NCI-H526 (cell line): ENCODE measurements around the gene DEXI.
"Not testable (repeated sequence)": the region's sequence is repeated elsewhere in the genome, so short reads cannot be mapped to it uniquely, and the experiment has no call there.

ENCODE experiments used
- DNase-seq, 2 experiments: peaks; one replicate each; lab custom pipeline; 2025; lab: John Stamatoyannopoulos, UW

The DEXI gene

DNA sequence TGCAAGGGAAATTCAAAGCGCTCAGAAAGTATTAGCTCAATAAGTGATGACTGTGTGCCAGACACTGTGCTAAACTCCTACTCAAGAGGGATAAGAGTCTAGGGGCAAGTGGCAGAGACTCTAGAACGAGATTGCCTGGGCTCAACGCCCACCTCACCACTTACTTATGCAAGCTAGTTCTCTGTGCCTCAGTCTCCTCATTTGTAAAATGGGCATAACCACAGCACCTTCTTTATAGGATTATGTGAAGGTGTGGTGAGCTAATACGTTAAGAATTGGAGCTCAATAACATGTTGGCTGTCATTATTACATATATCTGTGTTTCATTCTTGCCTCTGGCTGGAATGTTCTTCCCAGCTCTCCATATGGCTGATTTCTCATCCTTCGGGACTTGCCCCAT is 15.4 kb downstream of the DEXI start:
- no peak for DNase-seq

DNA sequence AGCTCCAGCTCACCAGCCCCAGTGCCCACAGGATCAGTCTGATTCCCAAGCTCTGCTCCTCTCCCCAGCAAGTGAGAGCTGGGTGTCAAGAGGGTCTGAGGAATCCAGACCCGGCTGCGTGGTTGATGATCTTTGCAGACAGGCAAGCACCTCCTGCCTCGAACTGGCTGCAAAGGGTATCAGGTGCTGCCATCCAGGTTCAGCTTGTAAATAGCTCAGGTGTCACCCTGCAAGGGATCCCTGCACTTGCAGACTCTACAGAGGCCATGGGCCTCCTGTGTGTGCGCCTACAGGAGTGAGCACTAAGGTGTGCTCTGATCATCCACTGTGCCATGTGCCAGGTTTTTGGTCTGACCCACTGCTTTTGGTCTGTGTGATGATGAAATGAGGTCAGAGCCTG is 16.2 kb downstream of the DEXI start:
- DNase-seq, result no peak

DNA sequence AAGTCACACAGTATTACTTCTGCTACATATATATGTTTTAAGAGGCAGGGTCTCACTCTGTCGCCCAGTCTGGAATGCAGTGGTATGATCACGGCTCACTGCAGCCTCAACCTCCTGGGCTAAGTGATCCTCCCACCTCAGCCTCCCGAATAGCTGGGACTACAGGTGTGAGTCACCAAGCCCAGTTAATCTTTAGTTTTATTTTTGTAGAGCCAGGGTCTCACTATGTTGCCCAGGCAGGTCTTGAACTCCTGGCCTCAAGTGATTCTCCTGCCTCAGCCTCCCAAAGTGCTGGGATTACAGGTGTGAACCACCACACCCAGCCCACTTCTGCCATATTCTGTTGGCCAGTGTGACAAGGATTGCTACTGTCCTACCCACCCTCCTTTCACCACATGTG is 17.0 kb downstream of the DEXI start:
- not testable (repeated sequence) for DNase-seq

DNA sequence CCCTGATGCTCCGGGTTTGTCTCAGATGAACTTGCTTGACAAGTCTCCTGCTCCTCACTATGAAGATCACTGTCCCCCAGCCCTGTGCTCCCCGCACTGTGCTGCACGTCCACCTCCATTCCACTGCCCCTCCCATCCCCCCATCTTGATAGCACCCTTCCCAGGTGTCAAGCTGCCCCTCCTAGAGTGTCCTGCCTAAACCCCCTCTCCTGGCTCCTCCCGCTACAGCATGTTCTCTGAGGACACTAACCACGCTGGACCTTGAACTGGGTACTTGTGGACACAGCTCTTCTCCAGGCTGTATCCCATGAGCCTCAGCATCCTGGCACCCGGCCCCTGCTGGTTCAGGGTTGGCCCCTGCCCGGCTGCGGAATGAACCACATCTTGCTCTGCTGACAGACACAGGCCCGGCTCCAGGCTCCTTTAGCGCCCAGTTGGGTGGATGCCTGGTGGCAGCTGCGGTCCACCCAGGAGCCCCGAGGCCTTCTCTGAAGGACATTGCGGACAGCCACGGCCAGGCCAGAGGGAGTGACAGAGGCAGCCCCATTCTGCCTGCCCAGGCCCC is 18.5 kb downstream of the DEXI start:
- no peak for DNase-seq

DNA sequence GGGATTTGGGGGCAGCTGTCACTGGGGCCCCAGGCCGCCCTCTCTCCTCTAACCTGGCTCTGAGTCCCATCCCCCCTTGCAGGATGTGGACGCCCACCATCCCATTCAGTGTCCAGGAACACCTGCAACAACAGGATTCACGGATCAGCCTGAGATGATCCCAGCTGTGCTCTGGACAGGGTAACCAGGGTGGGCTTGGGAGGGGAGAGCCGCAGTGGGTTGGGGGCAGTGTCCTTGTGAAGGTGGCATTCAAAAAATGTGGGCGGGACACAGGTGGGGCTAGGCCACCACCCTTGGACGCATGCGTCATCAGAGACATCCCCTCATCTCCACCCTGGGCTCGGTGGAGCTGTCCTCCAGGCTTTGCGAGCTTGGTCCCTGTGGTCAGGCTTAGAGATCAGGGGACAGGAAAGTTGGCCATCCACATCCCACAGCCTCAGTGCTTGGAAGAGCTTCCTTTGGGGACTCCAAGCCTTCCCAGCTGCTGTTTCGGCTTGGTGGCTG is 19.1 kb downstream of the DEXI start:
- no peak for DNase-seq

DNA sequence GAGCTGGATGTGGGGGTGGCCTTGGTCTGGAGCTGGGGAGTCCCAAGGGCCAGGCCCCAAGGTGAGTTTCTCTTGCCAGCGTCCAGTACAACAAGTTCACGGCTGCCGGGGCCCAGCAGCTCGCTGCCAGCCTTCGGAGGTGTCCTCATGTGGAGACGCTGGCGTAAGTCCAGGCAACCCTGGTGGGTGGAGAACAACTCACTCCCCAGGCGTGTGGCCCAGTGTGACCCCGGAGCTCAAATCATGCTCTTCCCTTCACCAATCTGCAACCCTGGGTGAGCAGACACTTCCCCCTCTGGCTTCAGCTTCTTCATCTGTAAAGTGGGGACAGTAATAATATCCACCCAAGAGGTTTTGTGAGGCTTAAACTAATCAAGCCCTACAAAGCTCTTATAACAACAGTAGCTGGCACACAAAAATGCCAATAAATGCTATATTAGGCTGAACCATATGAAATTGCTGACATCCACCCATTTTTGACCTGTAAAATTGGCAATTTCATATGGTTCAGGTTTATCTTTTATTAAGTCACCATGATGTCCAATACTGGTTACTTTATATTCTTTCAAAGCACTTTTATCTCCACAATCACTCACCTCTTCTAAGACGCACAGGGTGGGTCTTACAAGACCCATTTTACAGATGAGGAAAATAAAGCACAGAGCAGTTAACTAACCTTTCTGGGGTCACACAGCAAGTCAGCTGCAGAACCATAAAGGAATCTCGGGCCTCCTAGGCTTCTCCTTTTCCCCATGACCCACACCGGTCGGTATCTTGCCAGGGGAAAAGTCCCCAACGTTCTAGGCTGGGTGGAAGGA is 19.7 kb downstream of the DEXI start:
- no peak for DNase-seq

DNA sequence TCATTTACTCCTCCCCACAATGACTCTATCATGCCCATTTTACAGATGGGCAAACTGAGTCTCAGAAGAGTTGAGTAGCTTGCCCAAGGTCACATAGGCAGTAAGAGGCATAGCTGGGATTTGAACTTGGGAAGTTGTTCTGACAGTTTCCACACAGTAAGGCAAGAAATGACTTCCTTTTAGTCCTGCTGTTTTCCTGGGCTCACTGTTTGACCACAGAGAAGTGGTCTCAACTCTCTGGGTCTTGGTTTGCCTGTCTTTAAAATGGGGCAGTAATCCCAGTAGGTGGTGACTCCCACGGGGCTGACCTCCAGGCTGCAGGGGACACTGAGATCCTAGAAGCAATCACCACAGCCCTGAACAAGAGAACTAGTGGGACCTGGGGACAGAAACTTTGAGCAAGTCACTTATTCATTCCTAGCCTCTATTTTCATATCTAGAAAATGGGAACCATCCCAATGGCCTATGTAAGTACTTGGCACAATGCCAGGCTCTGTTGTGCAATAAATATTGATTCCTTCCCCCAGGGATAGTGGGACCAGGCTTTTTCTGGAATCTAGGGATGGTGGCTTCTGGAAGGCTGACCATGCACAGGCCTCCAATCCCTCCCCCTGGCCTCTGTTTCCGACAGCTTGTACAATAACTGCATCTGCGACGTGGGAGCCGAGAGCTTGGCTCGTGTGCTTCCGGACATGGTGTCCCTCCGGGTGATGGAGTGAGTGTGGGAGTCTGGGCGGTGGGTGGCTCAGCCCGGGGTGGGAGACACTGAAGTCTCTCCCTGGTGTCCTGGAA is 20.5 kb downstream of the DEXI start:
- no peak for DNase-seq

DNA sequence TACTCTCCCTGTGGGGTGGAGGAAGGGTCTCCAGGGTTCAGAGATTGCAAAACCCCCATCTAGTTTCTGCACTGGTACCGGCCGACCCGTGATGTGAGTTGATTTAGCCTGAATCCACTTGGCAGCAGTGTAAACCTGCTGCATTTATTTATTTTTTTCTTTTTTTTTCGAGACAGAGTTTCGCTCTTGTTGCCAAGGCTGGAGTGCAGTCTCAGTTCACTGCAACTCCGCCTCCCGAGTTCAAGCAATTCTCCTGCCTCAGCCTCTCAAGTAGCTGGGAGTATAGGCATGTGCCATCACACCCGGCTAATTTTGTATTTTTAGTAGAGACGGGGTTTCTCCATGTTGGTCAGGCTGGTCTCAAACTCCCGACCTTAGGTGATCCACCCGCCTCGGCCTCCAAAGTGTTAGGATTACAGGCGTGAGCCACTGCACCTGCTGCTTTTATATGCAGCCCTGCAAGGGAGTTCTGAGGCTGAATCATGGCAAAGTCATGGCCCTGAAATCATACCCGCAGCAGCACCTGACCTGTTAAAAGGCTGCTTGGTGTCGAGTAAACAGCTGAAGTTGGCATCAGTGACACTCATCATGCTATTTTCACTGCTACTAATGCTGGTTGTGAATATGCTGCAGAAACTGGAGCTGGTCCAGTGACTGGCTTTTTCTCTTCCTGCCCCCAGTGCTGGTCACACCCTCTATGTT is 21.4 kb downstream of the DEXI start:
- DNase-seq, result no peak

DNA sequence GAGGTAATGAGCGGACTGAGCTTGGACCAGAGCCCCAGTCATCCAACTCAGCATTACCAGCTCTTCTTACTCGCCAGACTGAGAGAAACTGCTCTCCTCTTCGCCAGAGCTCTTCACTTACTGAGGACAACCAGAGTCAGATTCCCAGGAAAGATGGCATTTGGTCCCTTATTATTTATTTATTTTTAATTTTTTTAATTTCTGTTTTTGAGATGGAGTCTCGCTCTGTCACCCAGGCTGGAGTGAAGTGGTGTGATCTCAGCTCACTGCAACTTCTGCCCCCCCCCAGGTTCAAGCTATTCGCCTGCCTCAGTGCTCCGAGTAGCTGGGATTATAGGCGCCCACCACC is 23.3 kb downstream of the DEXI start:
- no peak for DNase-seq

DNA sequence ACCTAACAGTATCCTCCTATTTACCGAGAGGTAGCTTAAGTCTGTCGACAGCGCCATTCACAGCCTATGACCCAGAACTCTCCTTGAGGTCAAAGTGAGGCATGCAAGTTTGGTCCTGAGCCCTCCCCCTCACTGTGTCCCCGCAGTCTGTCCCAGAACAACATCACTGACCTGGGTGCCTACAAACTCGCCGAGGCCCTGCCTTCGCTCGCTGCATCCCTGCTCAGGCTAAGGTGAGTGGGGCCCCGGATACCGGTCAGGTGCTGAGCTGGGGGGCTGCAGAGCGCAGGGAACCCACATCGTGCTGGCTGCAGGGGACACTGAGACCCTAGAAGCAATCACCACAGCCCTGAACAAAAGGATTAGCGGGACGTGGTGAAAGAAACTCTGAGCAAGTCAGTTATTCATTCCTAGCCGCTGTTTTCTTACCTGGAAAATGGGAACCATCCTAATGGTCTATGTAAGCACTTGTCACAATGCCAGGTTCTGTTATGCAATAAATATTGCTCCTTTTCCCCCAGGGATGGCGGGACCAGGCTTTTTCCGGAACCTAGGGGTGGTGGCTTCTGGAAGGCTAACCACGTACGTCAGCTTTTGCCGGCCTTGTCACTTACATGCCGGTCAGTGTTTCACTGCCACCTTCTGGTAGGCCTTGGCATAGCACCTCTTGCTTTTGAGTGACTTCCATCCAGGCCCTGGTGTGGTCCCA is 23.8 kb downstream of the DEXI start:
- peak; percentile 87 to 97 for DNase-seq

DNA sequence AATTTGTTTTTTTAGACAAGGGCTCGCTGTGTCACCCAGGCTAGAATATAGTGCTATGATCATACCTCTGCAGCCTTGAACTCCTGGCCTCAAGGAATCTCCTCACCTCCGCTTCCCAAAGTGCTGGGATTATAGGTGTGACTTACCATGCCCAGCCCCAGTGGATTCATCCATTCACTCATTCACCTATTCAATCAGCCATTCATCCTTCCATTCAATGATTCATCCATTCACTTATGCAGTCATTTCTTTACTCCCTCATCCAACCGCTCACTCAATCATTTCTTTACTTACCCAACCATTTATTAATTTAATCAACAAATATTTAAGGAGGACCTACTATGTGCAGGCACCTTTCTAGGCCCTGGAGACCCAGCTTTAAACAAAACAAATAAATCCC is 25.7 kb downstream of the DEXI start:
- no peak for DNase-seq

DNA sequence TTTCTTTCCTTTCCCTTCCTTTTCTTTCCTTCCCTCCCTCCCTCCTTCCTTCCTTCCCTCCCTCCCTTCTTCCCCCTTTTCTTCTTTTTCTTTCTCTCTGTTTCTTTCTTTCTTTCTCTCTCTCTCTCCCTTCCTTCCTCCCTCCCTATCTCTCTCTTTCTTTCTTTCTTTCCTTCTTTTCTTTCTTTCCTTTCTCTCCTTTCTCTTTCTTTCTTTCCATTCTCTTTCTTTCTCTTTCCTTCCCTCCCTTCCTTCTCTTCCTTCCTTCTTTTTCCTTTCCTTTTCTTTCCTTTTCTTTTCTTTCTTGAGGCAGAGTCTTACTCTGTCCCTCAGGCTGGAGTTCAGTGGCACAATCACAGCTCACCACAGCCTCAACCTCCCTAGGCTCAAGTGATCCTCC is 31.0 kb downstream of the DEXI start:
- DNase-seq, result no peak

DNA sequence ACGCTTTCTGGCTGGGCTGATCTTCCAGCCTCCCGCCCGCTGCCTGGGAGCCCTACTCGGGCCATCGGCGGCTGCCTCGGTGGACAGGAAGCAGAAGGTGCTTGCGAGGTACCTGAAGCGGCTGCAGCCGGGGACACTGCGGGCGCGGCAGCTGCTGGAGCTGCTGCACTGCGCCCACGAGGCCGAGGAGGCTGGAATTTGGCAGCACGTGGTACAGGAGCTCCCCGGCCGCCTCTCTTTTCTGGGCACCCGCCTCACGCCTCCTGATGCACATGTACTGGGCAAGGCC is 34.6 kb downstream of the DEXI start:
- DNase-seq, result no peak

DNA sequence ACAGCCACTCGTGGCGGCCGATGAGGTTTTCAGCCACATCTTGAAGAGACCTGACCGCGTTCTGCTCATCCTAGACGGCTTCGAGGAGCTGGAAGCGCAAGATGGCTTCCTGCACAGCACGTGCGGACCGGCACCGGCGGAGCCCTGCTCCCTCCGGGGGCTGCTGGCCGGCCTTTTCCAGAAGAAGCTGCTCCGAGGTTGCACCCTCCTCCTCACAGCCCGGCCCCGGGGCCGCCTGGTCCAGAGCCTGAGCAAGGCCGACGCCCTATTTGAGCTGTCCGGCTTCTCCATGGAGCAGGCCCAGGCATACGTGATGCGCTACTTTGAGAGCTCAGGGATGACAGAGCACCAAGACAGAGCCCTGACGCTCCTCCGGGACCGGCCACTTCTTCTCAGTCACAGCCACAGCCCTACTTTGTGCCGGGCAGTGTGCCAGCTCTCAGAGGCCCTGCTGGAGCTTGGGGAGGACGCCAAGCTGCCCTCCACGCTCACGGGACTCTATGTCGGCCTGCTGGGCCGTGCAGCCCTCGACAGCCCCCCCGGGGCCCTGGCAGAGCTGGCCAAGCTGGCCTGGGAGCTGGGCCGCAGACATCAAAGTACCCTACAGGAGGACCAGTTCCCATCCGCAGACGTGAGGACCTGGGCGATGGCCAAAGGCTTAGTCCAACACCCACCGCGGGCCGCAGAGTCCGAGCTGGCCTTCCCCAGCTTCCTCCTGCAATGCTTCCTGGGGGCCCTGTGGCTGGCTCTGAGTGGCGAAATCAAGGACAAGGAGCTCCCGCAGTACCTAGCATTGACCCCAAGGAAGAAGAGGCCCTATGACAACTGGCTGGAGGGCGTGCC is 35.1 kb downstream of the DEXI start:
- no peak for DNase-seq

DNA sequence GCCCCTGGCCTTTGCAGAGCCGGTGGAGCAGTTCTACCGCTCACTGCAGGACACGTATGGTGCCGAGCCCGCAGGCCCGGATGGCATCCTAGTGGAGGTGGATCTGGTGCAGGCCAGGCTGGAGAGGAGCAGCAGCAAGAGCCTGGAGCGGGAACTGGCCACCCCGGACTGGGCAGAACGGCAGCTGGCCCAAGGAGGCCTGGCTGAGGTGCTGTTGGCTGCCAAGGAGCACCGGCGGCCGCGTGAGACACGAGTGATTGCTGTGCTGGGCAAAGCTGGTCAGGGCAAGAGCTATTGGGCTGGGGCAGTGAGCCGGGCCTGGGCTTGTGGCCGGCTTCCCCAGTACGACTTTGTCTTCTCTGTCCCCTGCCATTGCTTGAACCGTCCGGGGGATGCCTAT is 35.8 kb downstream of the DEXI start:
- DNase-seq, result no peak

DNA sequence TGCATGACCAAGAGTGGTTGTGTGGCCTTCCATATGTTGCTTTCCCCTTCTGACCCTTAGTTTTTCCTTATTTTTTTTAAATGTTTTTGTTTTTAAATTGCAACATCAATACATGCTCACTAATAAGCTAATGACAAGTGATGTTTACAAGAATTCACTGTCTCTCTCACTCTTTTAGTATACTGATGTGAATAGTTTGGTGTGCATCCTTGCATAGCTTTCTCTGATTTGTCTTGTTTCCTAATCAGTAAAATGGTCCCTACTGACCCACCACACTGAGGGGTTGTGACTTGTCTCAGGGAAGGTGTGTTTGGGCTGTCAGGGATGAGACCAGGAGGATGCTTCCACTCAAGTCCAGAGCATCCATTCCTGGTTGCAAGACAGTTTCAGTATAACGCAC is 39.3 kb downstream of the DEXI start:
- no peak for DNase-seq

DNA sequence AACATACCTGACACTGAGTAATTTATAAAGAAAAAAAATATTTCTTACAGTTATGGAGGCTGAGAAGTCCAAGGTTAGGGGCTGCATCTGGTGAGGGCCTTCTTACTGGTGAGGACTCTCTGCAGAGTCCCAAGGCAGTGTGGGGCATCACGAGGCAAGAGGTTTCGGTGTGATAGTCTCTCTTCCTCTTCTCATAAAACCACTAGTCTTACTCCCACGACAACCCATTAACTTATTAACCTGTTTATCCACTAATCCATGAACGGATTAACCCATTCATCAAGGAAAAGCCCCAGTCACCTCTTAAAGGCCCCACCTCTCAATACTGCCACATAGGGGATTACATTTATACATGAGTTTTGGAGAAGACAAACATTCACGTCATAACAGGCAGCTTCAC is 45.1 kb downstream of the DEXI start:
- no peak for DNase-seq

DNA sequence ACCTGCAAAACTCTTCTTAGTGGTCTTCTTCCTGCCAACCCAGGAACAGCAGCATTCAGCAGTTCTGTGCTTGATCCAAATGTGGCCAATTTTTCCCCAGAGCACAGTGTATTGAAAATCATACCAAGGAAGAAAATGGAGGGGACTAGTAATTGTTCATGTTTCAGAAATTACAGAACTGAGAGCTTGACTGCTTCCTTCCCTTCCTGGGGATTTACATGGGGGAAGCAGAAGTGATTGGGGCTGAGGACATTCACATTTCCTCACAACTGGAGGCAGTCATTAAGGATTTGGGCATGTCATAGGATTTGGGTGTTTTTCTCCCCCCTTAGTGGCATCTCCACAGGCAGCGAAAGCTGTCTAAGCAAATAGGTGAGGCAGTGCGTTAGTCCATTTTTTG is 45.5 kb downstream of the DEXI start:
- DNase-seq, result no peak

DNA sequence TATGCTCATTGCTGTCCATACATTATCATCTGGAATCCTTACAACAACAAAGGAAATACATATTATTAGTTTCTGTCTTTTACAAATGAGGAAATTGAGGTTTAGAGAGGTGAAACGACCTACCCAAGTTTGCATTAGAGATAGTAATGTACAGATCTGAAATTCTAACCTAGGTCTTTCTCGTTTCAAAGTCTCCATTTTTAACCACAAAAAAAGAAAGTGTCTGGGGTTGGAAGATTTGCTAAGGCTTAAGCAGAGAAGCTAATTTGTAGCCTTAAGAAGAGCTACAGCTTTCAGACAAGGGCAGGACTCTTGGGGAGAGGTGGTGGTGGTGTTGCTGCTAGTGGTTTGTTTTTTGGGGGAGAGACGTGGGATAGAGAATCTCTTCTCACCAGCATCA is 46.1 kb downstream of the DEXI start:
- DNase-seq, result no peak

DNA sequence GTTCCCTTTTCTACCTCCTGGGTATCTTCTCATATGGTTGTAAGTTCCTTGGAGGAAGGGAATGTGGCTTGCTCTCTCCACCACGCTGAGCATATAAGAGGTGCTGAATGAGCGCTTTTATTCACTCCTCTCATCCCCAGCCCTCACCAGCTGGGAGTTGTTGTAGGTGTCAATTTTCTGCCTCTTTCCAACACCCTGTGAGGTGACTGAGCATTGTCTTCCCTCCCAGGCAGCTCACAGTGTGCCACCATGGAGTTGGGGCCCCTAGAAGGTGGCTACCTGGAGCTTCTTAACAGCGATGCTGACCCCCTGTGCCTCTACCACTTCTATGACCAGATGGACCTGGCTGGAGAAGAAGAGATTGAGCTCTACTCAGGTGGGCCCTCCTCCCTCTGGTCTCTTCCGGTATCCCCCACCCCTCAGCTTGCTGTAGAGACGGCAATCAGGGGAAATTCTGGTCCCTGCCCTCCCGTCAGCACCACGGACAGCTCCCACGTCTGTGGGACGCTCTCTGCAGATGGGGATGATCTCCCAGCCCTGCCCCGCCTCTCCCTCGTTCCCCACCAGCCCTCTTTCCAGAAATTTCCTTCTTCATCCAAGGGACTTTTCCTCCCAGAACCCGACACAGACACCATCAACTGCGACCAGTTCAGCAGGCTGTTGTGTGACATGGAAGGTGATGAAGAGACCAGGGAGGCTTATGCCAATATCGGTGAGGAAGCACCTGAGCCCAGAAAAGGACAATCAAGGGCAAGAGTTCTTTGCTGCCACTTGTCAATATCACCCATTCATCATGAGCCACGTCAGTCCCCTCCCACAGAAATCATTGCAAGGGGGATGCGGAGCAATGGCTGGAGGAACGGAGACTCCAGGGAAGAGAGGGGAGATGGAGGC is 47.0 kb downstream of the DEXI start:
- DNase-seq, result no peak
